HPDE6-E6E7 (cell line): ENCODE data around the gene SLC4A9.
"Not testable (repeated sequence)": the region's sequence is repeated elsewhere in the genome, so short reads cannot be mapped to it uniquely, and the experiment has no call there.

Experiments used
- DNase-seq: peaks from one replicate; pipeline ENCODE4 v3.0.0; 2011; ENCODE audit warnings: missing footprints; ENCODE audit errors: extremely low spot score

SLC4A9 gene

GRCh38 chr5:140337880-140338279, 22.1 kb upstream of the SLC4A9 start:
- DNase-seq = no peak

GRCh38 chr5:140338336-140338735, 21.7 kb upstream of the SLC4A9 start:
- no peak for DNase-seq

- no peak for DNase-seq
Measured at GRCh38 chr5:140338908-140339307, 21.1 kb upstream of the SLC4A9 start.

GRCh38 chr5:140339636-140340035, 20.4 kb upstream of the SLC4A9 start:
- DNase-seq = no peak

GRCh38 chr5:140340605-140341121, 19.3 kb upstream of the SLC4A9 start:
- no peak for DNase-seq

- no peak for DNase-seq
Measured at GRCh38 chr5:140341591-140341990, 18.4 kb upstream of the SLC4A9 start.

- no peak for DNase-seq
Measured at GRCh38 chr5:140342287-140342686, 17.7 kb upstream of the SLC4A9 start.

GRCh38 chr5:140342896-140343295, 17.1 kb upstream of the SLC4A9 start:
- DNase-seq = no peak

- not testable (repeated sequence) for DNase-seq
Measured at GRCh38 chr5:140343849-140344248, 16.1 kb upstream of the SLC4A9 start.

GRCh38 chr5:140344683-140345423, 15.1 kb upstream of the SLC4A9 start:
- DNase-seq = peak; percentile 91

GRCh38 chr5:140345919-140346347, 14.1 kb upstream of the SLC4A9 start:
- DNase-seq = no peak

- peak; percentile 79 for DNase-seq
Measured at GRCh38 chr5:140346348-140347221, 13.4 kb upstream of the SLC4A9 start, which contains the start of gene HBEGF. Gene HBEGF, minus strand, starts transcription at chr5:140346603. Its CDS starts 275 bp downstream, at chr5:140346328.

- no peak for DNase-seq
Measured at GRCh38 chr5:140347360-140347759, 12.6 kb upstream of the SLC4A9 start.

- DNase-seq = peak; percentile 89
Measured at GRCh38 chr5:140348104-140348503, 11.9 kb upstream of the SLC4A9 start.

- no peak for DNase-seq
Measured at GRCh38 chr5:140349244-140349643, 10.8 kb upstream of the SLC4A9 start.

- peak; percentile 51 for DNase-seq
Measured at GRCh38 chr5:140351609-140352334, 8.2 kb upstream of the SLC4A9 start.

- DNase-seq = no peak
Measured at GRCh38 chr5:140355546-140355945, 4.4 kb upstream of the SLC4A9 start.

- no peak for DNase-seq
Measured at GRCh38 chr5:140356853-140357725, 2.9 kb upstream of the SLC4A9 start.

GRCh38 chr5:140357726-140358093, 2.3 kb upstream of the SLC4A9 start:
- DNase-seq = peak; percentile 87

GRCh38 chr5:140358738-140359310, 1.2 kb upstream of the SLC4A9 start:
- DNase-seq = no peak
